HepG2 (cell line): ENCODE results near the gene GMFB. TPM values are rescaled to one million over a fixed set of nuclear protein-coding genes. Genes with fewer than 3 reads are reported as not detected.

Experiments used
- AHDC1 ChIP-seq: sonication (generic); formaldehyde crosslinking; IDR thresholded peaks from 2 replicates; pipeline ENCODE4 v1.5.1; 2020; ENCODE audit warnings: mild to moderate bottlenecking, missing genetic modification reagents, borderline replicate concordance
- EZH2 ChIP-seq: conservative IDR thresholded peaks from 2 replicates; pipeline ENCODE4 v1.6.1; 2012; ENCODE audit warnings: mild to moderate bottlenecking, low read depth, low read length, moderate library complexity
- KAT2B ChIP-seq: fragments of 150-350 bp; IDR thresholded peaks from 2 replicates; pipeline ENCODE4 v1.6.1; 2014; ENCODE audit warnings: low read depth, low read length, borderline replicate concordance
- MAFK ChIP-seq, 2 experiments: IDR thresholded peaks in 1 of 2; conservative IDR thresholded peaks in 1 of 2; 2 replicates each; pipeline ENCODE4 v1.6.1; 2011; ENCODE audit warnings: improper control_type of control experiment in 2 of 2, low read length in 2 of 2
- PHB2 ChIP-seq: fragments of 450-650 bp; IDR thresholded peaks from 2 replicates; pipeline ENCODE4 v1.6.1; 2018; ENCODE audit not compliant: partially characterized antibody
- RBFOX2 ChIP-seq: fragments of 200-400 bp; formaldehyde crosslinking; IDR thresholded peaks from 2 replicates; pipeline ENCODE4 v1.6.1; 2017; ENCODE audit warnings: low read depth, mild to moderate bottlenecking, low read length
- TFAP4 ChIP-seq: sonication (generic); IDR thresholded peaks from 2 replicates; pipeline ENCODE4 v1.6.1; 2016; ENCODE audit warnings: low read depth, borderline replicate concordance
- ZKSCAN8 ChIP-seq: IDR thresholded peaks from 2 replicates; pipeline ENCODE4 v1.6.1; 2016; ENCODE audit warnings: borderline replicate concordance, missing genetic modification reagents, missing compliant biosample characterization
- ZNF280D ChIP-seq: sonication (generic); formaldehyde crosslinking; IDR thresholded peaks from 2 replicates; pipeline ENCODE4 v1.5.1; 2020; ENCODE audit warnings: mild to moderate bottlenecking, missing genetic modification reagents
- ZNF282 ChIP-seq: fragments of 450-650 bp; IDR thresholded peaks from 2 replicates; pipeline ENCODE4 v1.6.1; 2018; ENCODE audit not compliant: partially characterized antibody
- ZNF430 ChIP-seq: sonication (generic); formaldehyde crosslinking; IDR thresholded peaks from 2 replicates; pipeline ENCODE4 v1.9.0; 2021; ENCODE audit warnings: mild to moderate bottlenecking, missing genetic modification reagents
- ZNF460 ChIP-seq: sonication (generic); formaldehyde crosslinking; IDR thresholded peaks from 2 replicates; pipeline ENCODE4 v1.5.1; 2020; ENCODE audit warnings: missing genetic modification reagents, mild to moderate bottlenecking, borderline replicate concordance
- ZNF510 ChIP-seq: sonication (generic); formaldehyde crosslinking; IDR thresholded peaks from 2 replicates; pipeline ENCODE4 v1.4.0; 2020; ENCODE audit warnings: low read depth, mild to moderate bottlenecking, missing genetic modification reagents
- ZNF574 ChIP-seq: sonication (generic); formaldehyde crosslinking; IDR thresholded peaks from 2 replicates; pipeline ENCODE4 v1.4.0; 2020; ENCODE audit warnings: missing genetic modification reagents
- ZNF614 ChIP-seq: IDR thresholded peaks from 2 replicates; pipeline ENCODE4 v1.6.1; 2018; ENCODE audit warnings: missing biosample characterization, missing genetic modification reagents, inconsistent platforms, borderline replicate concordance
- ZNF768 ChIP-seq: sonication (generic); formaldehyde crosslinking; IDR thresholded peaks from 2 replicates; pipeline ENCODE4 v1.4.0; 2020; ENCODE audit warnings: missing genetic modification reagents
- ZSCAN30 ChIP-seq: sonication (generic); formaldehyde crosslinking; IDR thresholded peaks from 2 replicates; pipeline ENCODE4 v1.5.0; 2020; ENCODE audit warnings: mild to moderate bottlenecking, missing genetic modification reagents
- polyA plus RNA-seq, 8 experiments: library from polyadenylated mRNA; depleted of rRNA in 3 of 8; stranded (reverse) in 7 of 8; unstranded in 1 of 8; fragments of >200 nt; fragmentation: Illumina TruSeq in 4 of 8; extraction: Trizol in 4 of 8; gene quantifications; 2 replicates each; pipeline versions ENCODE4 v1.2.1 to v1.2.3, GENCODE V29; 2011 to 2016; ENCODE audit warnings: low read depth in 4 of 8, missing spikeins in 1 of 8, mixed read lengths in 1 of 8; ENCODE audit not compliant: insufficient read depth in 1 of 8
- total RNA-seq, 5 experiments: library from RNA; depleted of rRNA; stranded (reverse); fragments of >200 nt; fragmentation: Illumina TruSeq; extraction: Trizol; gene quantifications; 2 replicates each; pipeline ENCODE4 v1.2.3, GENCODE V29; 2016; ENCODE audit warnings: low read depth in 1 of 5

The GMFB gene
- total and polyA plus RNA-seq, 2 of the 13 experiments (the other 11 are each of a cell fraction or from before 2014, with no cell fraction given) = 17.3 to 68.2 TPM

GRCh38 chr14:54488646-54489317 lies at the start of gene GMFB (continued):
- TF ChIP-seq ZNF280D (CRISPR knock-in tag) (no peak), MAFK (conservative IDR thresholded peaks at IDR 0.05 in 1 of 2, IDR thresholded peaks at IDR 0.05 in 1 of 2; ENCODE audit: low read length in 2 of 2) (no peak), ZKSCAN8 (CRISPR knock-in tag) (peak; percentile 66; the same call in 1 of the 2 replicates), TFAP4 (peak; percentile 70; the same call in 1 of the 2 replicates), ZNF282 (no peak), EZH2 (no peak), ZNF768 (CRISPR knock-in tag) (no peak; the same call in 1 of the 2 replicates), ZSCAN30 (CRISPR knock-in tag) (no peak), KAT2B (no peak), AHDC1 (CRISPR knock-in tag) (0 out of 2 replicates have a peak, but pooled peaks have one; percentile 19), ZNF510 (CRISPR knock-in tag) (no peak), ZNF614 (no peak), RBFOX2 (peak; percentile 90), ZNF460 (CRISPR knock-in tag) (no peak; the same call in 1 of the 2 replicates), ZNF574 (CRISPR knock-in tag) (peak; percentile 68), ZNF430 (CRISPR knock-in tag) (no peak), PHB2 (no peak)
